H1 (cell line): ENCODE measurements around the gene IL2RA. TPM values are rescaled to one million over a fixed set of nuclear protein-coding genes. Genes with fewer than 3 reads are reported as not detected.
A peak's percentile ranks its signal among the peaks of the same experiment; 100 is the strongest.

Experiments used
- CTCF ChIA-PET: fragments of 300-600 bp; sonication (Branson Sonifier 250); formaldehyde crosslinking; loops from one replicate; lab custom pipeline; 2021; ENCODE audit not compliant: partially characterized antibody; lab: Charles Lee
- POLR2A ChIA-PET: fragments of 300-600 bp; sonication (Branson Sonifier 250); formaldehyde crosslinking; loops from one replicate; lab custom pipeline; 2021; ENCODE audit warnings: inconsistent platforms; ENCODE audit not compliant: partially characterized antibody; lab: Charles Lee
- DNase-seq, 2 experiments: peaks; one replicate each; pipeline versions ENCODE4 v3.0.0 to v3.0.0-alpha.2; 2010 to 2022; ENCODE audit warnings: low spot score in 2 of 2, low read depth in 1 of 2, mixed read lengths in 1 of 2
- FAIRE-seq: peaks from 2 replicates; lab custom pipeline; 2011; peaks lifted over from hg19 to GRCh38; lab: Jason Lieb, UNC
- H2AFZ ChIP-seq: 2 replicates; pipeline ENCODE4 v1.8.1; 2012; ENCODE audit warnings: low read length, inconsistent platforms
- H2AK5ac ChIP-seq: 2 replicates; pipeline ENCODE4 v1.6.1; 2013; ENCODE audit warnings: low read depth, low read length
- H2BK120ac ChIP-seq: replicated peaks from 2 replicates; pipeline ENCODE3; 2013; ENCODE audit warnings: low read depth, low read length, inconsistent platforms
- H2BK12ac ChIP-seq: 2 replicates; pipeline ENCODE4 v1.6.1; 2013; ENCODE audit warnings: low read depth, low read length
- H2BK15ac ChIP-seq: 2 replicates; pipeline ENCODE4 v1.6.1; 2013; ENCODE audit warnings: low read length
- H2BK20ac ChIP-seq: 2 replicates; pipeline ENCODE4 v1.6.1; 2013; ENCODE audit warnings: low read length
- H2BK5ac ChIP-seq: 2 replicates; pipeline ENCODE4 v1.6.1; 2013; ENCODE audit warnings: low read depth, low read length
- H3K14ac ChIP-seq: 2 replicates; pipeline ENCODE4 v1.6.1; 2013; ENCODE audit warnings: inconsistent platforms; ENCODE audit not compliant: insufficient read length
- H3K18ac ChIP-seq: 2 replicates; pipeline ENCODE4 v1.6.1; 2013; ENCODE audit warnings: low read length; ENCODE audit errors: extremely low read depth
- H3K23ac ChIP-seq: 2 replicates; pipeline ENCODE4 v1.6.1; 2013; ENCODE audit warnings: inconsistent platforms; ENCODE audit not compliant: insufficient read length
- H3K23me2 ChIP-seq: 2 replicates; pipeline ENCODE4 v1.6.1; 2013; ENCODE audit warnings: low read depth, low read length
- H3K27ac ChIP-seq: 2 replicates; pipeline ENCODE4 v1.6.1; 2011; ENCODE audit warnings: low read depth, low read length, inconsistent platforms
- H3K27me3 ChIP-seq, 4 experiments: replicated peaks in 1 of 4; 1 replicate in 1 of 4; 2 replicates in 3 of 4; pipeline versions ENCODE4 v1.6.1 to v1.8.1; 2011 to 2013; ENCODE audit warnings: low read length in 3 of 4, mild to moderate bottlenecking in 3 of 4, inconsistent platforms in 2 of 4, mixed read lengths in 2 of 4, moderate library complexity in 1 of 4; ENCODE audit not compliant: control insufficient read depth in 3 of 4, insufficient read depth in 3 of 4; ENCODE audit errors: extremely low read depth in 1 of 4
- H3K36me3 ChIP-seq, 4 experiments: 2 replicates each; pipeline versions ENCODE4 v1.6.1 to v1.8.1; 2011 to 2013; ENCODE audit warnings: mild to moderate bottlenecking in 4 of 4, low read length in 3 of 4, moderate library complexity in 2 of 4, control low read depth in 1 of 4, inconsistent platforms in 1 of 4; ENCODE audit not compliant: insufficient read depth in 4 of 4, control insufficient read depth in 2 of 4
- H3K4ac ChIP-seq: replicated peaks from 2 replicates; pipeline ENCODE3; 2013; ENCODE audit warnings: low read length, low read depth, mixed read lengths, inconsistent platforms; ENCODE audit not compliant: insufficient read length
- H3K4me1 ChIP-seq, 4 experiments: replicated peaks in 1 of 4; 1 replicate in 1 of 4; 2 replicates in 3 of 4; pipeline versions ENCODE4 v1.6.1 to v1.8.1; 2011 to 2013; ENCODE audit warnings: low read length in 3 of 4, inconsistent platforms in 2 of 4, mixed read lengths in 1 of 4; ENCODE audit not compliant: insufficient read depth in 4 of 4, control insufficient read depth in 3 of 4
- H3K4me2 ChIP-seq, 2 experiments: 2 replicates each; pipeline versions ENCODE4 v1.6.1 to v1.8.1; 2011 to 2013; ENCODE audit warnings: low read depth in 2 of 2, low read length in 2 of 2, control low read depth in 1 of 2, inconsistent platforms in 1 of 2, mild to moderate bottlenecking in 1 of 2; ENCODE audit not compliant: insufficient read depth in 1 of 2
- H3K4me3 ChIP-seq, 4 experiments: fragments of 200-600, 300-600 bp in 1 of 4; sonication (generic), shearing (Covaris generic), sonication (Bioruptor Twin) in 1 of 4; 2 replicates each; pipeline versions ENCODE4 v1.5.1 to v1.8.1; 2011 to 2016; ENCODE audit warnings: low read length in 4 of 4, low read depth in 3 of 4, control low read depth in 2 of 4, inconsistent platforms in 2 of 4, mild to moderate bottlenecking in 2 of 4, mixed read lengths in 1 of 4, moderate library complexity in 1 of 4; ENCODE audit not compliant: insufficient read depth in 2 of 4; ENCODE audit errors: extremely low read depth in 1 of 4
- H3K56ac ChIP-seq: replicated peaks from 2 replicates; pipeline ENCODE3; 2013; ENCODE audit warnings: low read depth, mild to moderate bottlenecking, mixed read lengths, low read length, inconsistent platforms; ENCODE audit not compliant: insufficient read length
- H3K79me1 ChIP-seq: 2 replicates; pipeline ENCODE4 v1.6.1; 2013; ENCODE audit warnings: low read depth, low read length, control low read depth
- H3K79me2 ChIP-seq, 2 experiments: 2 replicates each; pipeline versions ENCODE4 v1.6.1 to v1.8.1; 2012 to 2013; ENCODE audit warnings: low read length in 2 of 2, mild to moderate bottlenecking in 2 of 2, inconsistent platforms in 1 of 2; ENCODE audit not compliant: insufficient read depth in 2 of 2, control insufficient read depth in 1 of 2
- H3K9ac ChIP-seq, 4 experiments: replicated peaks in 1 of 4; 1 replicate in 1 of 4; 2 replicates in 3 of 4; pipeline versions ENCODE4 v1.6.1 to v1.8.1; 2011 to 2013; ENCODE audit warnings: low read depth in 3 of 4, low read length in 3 of 4, control low read depth in 2 of 4, mild to moderate bottlenecking in 2 of 4, moderate library complexity in 2 of 4, inconsistent platforms in 1 of 4; ENCODE audit errors: extremely low read depth in 1 of 4
- H3K9me3 ChIP-seq, 2 experiments: 2 replicates each; pipeline versions ENCODE4 v1.6.1 to v1.8.1; 2012 to 2013; ENCODE audit warnings: mild to moderate bottlenecking in 2 of 2, moderate library complexity in 2 of 2, control low read depth in 1 of 2, inconsistent platforms in 1 of 2, low read depth in 1 of 2, low read length in 1 of 2, mixed read lengths in 1 of 2; ENCODE audit not compliant: insufficient read depth in 2 of 2
- H4K20me1 ChIP-seq, 2 experiments: replicated peaks in 1 of 2; 2 replicates each; pipeline versions ENCODE3 to v1.8.1; 2011 to 2013; ENCODE audit warnings: inconsistent platforms in 2 of 2, low read length in 2 of 2, mild to moderate bottlenecking in 1 of 2; ENCODE audit not compliant: insufficient read depth in 2 of 2, control insufficient read depth in 1 of 2
- H4K5ac ChIP-seq: 2 replicates; pipeline ENCODE4 v1.6.1; 2013; ENCODE audit warnings: low read length, low read depth, mixed read lengths, inconsistent platforms; ENCODE audit not compliant: insufficient read length
- H4K8ac ChIP-seq: 2 replicates; pipeline ENCODE4 v1.8.0; 2013; ENCODE audit warnings: mild to moderate bottlenecking, moderate library complexity, low read length, inconsistent platforms; ENCODE audit not compliant: insufficient read depth; ENCODE audit errors: extremely low read depth
- H4K91ac ChIP-seq: replicated peaks from 2 replicates; pipeline ENCODE3; 2013; ENCODE audit warnings: low read length, mixed read lengths, inconsistent platforms; ENCODE audit not compliant: insufficient read length
- CHD2 ChIP-seq: IDR thresholded peaks from 2 replicates; pipeline ENCODE4 v1.6.1; 2012; ENCODE audit warnings: low read length, improper control_type of control experiment
- CREB1 ChIP-seq: IDR thresholded peaks from 2 replicates; pipeline ENCODE4 v1.6.1; 2012; ENCODE audit warnings: inconsistent platforms
- EZH2 ChIP-seq: fragments of 200-600 bp; sonication (generic); IDR thresholded peaks from 2 replicates; pipeline ENCODE4 v1.7.1; 2012; ENCODE audit warnings: low read depth, mild to moderate bottlenecking, moderate library complexity, low read length, inconsistent platforms; ENCODE audit not compliant: severe bottlenecking
- NRF1 ChIP-seq: IDR thresholded peaks from 2 replicates; pipeline ENCODE4 v1.6.1; 2011; ENCODE audit warnings: mild to moderate bottlenecking, low read depth, low read length, improper control_type of control experiment
- TAF1 ChIP-seq: IDR thresholded peaks from 2 replicates; pipeline ENCODE4 v1.6.1; 2011; ENCODE audit warnings: mild to moderate bottlenecking, low read depth, low read length
- YY1 ChIP-seq: IDR thresholded peaks from 2 replicates; pipeline ENCODE4 v1.6.1; 2011; ENCODE audit warnings: low read depth, mild to moderate bottlenecking, low read length
- ZNF274 ChIP-seq: IDR thresholded peaks from 2 replicates; pipeline ENCODE4 v1.7.0; 2012; ENCODE audit warnings: low read length, borderline replicate concordance; ENCODE audit errors: extremely low read depth
- WGBS, 2 experiments: shearing (Covaris generic) in 1 of 2; methylation state at CpG; one replicate each; pipeline versions ENCODE4 v1.1.6 to v1.1.7; 2013 to 2015; ENCODE audit warnings: low lambda C conversion rate in 2 of 2, mixed read lengths in 2 of 2, inconsistent platforms in 1 of 2, low coverage in 1 of 2, missing lambda C conversion rate in 1 of 2; ENCODE audit not compliant: insufficient replicate concordance in 2 of 2, insufficient coverage in 1 of 2, insufficient read length in 1 of 2; ENCODE audit errors: extremely low coverage in 1 of 2, missing lambda C conversion rate in 1 of 2; 5-methylcytosine and 5-hydroxymethylcytosine counted together
- polyA plus RNA-seq, 7 experiments: library from polyadenylated mRNA; depleted of rRNA in 3 of 7; stranded (reverse) in 5 of 7; unstranded in 2 of 7; fragments of >200 nt in 5 of 7; fragments of 200-250 nt in 2 of 7; gene quantifications; 1 replicate in 5 of 7; 2 replicates in 1 of 7; 4 replicates in 1 of 7; pipeline versions ENCODE4 v1.2.1 to v1.2.3, GENCODE V29; 2011 to 2013; ENCODE audit warnings: missing spikeins in 2 of 7, mixed read lengths in 2 of 7
- total RNA-seq: library from RNA; stranded (reverse); fragmentation: NEBNext Ultra II Directional; extraction: Animal tissue kit (Norgen Biotek cat#: 25700); gene quantifications from 2 replicates; pipeline ENCODE4 v1.2.1, GENCODE V29; 2021
- TF ChIP-seq, protein P1 (sequence below): IDR thresholded peaks from 2 replicates; pipeline ENCODE4 v1.6.1; 2011; ENCODE audit warnings: low read depth, mild to moderate bottlenecking, low read length; ENCODE audit not compliant: insufficient read depth

Gene IL2RA
- total and polyA plus RNA-seq, 2 of the 8 experiments (the other 6 are each of a cell fraction or from before 2014, with no cell fraction given), result not detected

DNA sequence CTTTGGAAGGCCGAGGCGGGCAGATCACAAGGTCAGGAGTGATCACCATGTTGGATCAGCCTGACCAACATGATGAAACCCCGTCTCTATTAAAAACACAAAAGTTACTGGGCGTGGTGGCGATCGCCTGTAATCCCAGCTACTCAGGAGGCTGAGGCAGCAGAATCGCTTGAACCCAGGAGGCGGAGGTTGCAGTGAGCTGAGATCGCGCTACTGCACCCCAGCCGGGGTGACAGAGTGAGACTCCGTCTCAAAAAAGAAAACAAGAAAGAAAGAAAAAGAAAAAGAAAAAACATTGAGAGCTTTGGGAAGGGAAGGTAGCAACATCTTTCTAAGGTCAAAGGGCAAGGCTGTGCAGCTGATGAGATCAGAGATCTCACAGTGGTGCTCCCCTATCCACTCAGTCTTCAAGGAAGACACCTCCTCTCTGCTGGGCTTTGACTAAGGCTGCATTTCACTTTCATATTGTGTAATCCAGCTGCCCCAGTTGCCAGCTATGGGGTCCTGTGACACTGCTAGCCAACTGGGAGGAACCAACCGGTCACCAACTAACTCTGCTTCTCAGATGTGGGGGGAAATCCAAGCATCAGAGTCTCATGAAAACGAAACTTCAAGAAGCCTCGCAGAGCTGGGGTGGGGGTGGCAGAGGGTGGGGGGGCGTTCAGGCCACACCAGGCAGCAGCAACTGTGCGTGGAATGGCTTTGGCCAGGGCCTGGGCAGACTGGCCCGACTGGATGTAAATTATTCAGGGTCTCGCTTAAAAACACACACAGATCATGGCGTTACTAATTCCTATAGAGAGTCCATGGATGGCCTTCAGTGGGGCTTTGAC is 86.3 kb downstream of the IL2RA start:
- no peak overlapping the region for H4K8ac ChIP-seq
- no peak overlapping the region for H3K27ac ChIP-seq
- H2AK5ac ChIP-seq, result peak overlapping the region; percentile 65; the same call in 1 of the 2 replicates
- H3K79me2 ChIP-seq, result no peaks in the 10 kb centered on the region
- no peak overlapping the region for H3K14ac ChIP-seq
- no peak overlapping the region for H3K18ac ChIP-seq
- H2BK12ac ChIP-seq, result no peak overlapping the region
- DNase-seq, result no peak
- H2BK5ac ChIP-seq, result no peak overlapping the region
- peaks cover 0 to 2% of the 10 kb centered on the region in 2 experiments for H4K20me1 ChIP-seq
- TF ChIP-seq CHD2, result no peak
- no peak for TF ChIP-seq TAF1
- no peak for TF ChIP-seq NRF1
- TF ChIP-seq CREB1, result no peak
- TF ChIP-seq, protein P1, sequence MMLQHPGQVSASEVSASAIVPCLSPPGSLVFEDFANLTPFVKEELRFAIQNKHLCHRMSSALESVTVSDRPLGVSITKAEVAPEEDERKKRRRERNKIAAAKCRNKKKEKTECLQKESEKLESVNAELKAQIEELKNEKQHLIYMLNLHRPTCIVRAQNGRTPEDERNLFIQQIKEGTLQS, result no peak
- TF ChIP-seq EZH2, result no peak
- TF ChIP-seq ZNF274, result no peak
- no peak for TF ChIP-seq YY1
- peak overlapping the region in 1 of 4 experiments; percentile 75; a peak in 2 of 8 replicates for H3K4me3 ChIP-seq
- H3K79me1 ChIP-seq, result no peaks in the 10 kb centered on the region
- ChIA-PET POLR2A (interaction anchor here (0.9 to 2.1 kb wide), 4 partner anchors 11 to 227 kb away, joined by 3 to 6 read pairs (median 4); partner anchors contain the start of gene PFKFB3), CTCF (interaction anchor here (0.6 to 2.4 kb wide), 5 partner anchors 114 to 426 kb away, joined by 3 to 6 read pairs (median 4); no protein-coding TSS in a partner anchor)
- H2BK20ac ChIP-seq, result no peak overlapping the region
- H3K36me3 ChIP-seq, result no peaks in the 10 kb centered on the region
- H3K9me3 ChIP-seq, result no peaks in the 10 kb centered on the region
- H3K56ac ChIP-seq, result no peak overlapping the region
- H3K4me2 ChIP-seq, result peak overlapping the region; percentile 77 to 90
- FAIRE-seq, result no peak
- H3K27me3 ChIP-seq, result peaks cover 3 to 43% (median 36%) of the 10 kb centered on the region in 4 experiments
- peak overlapping the region; percentile 27 for H4K91ac ChIP-seq
- peaks cover 14% of the 10 kb centered on the region for H3K23me2 ChIP-seq
- no peak overlapping the region for H2AFZ ChIP-seq
- H2BK15ac ChIP-seq, result no peak overlapping the region
- WGBS, 2 experiments, result 72% methylated on average over 20 of the region's 20 CpGs; no CpG with 5 or more reads in 1 of the 2 experiments
- no peak overlapping the region for H4K5ac ChIP-seq
- no peak overlapping the region for H3K9ac ChIP-seq
- peaks cover 0 to 3% (median 1%) of the 10 kb centered on the region in 4 experiments; a peak in 2 of 7 replicates for H3K4me1 ChIP-seq
- H3K23ac ChIP-seq, result no peak overlapping the region
- no peak overlapping the region for H2BK120ac ChIP-seq
- no peak overlapping the region for H3K4ac ChIP-seq
